Liver (tissue), 9 donors: ENCODE measurements around the gene ERC1. TPM values are rescaled to one million over a fixed set of nuclear protein-coding genes. Genes with fewer than 3 reads are reported as not detected.

Experiments
- DNase-seq: peaks from one replicate; pipeline ENCODE4 v3.0.0-alpha.2; 2017; ENCODE audit warnings: low spot score
- H3K27ac ChIP-seq, 2 donors: one replicate each; pipeline ENCODE4 v1.7.0; 2013; ENCODE audit warnings: inconsistent platforms in 2 of 2, low read length in 2 of 2, control low read depth in 1 of 2, low read depth in 1 of 2, mild to moderate bottlenecking in 1 of 2
- H3K27me3 ChIP-seq, 4 donors: one replicate each; pipeline versions ENCODE4 v1.6.1 to v1.7.0; 2013; ENCODE audit warnings: low read length in 3 of 4, inconsistent platforms in 1 of 4, mild to moderate bottlenecking in 1 of 4, moderate library complexity in 1 of 4; ENCODE audit not compliant: control insufficient read depth in 4 of 4, insufficient read depth in 4 of 4
- H3K36me3 ChIP-seq, 4 donors: one replicate each; pipeline versions ENCODE4 v1.6.1 to v1.7.0; 2013; ENCODE audit warnings: low read length in 3 of 4, mild to moderate bottlenecking in 3 of 4, low read depth in 1 of 4, moderate library complexity in 1 of 4; ENCODE audit not compliant: control insufficient read depth in 4 of 4, insufficient read depth in 3 of 4
- H3K4me1 ChIP-seq, 4 donors: one replicate each; pipeline versions ENCODE4 v1.6.1 to v1.7.0; 2013; ENCODE audit warnings: low read length in 3 of 4, mild to moderate bottlenecking in 3 of 4, moderate library complexity in 1 of 4; ENCODE audit not compliant: control insufficient read depth in 4 of 4, insufficient read depth in 4 of 4
- H3K4me3 ChIP-seq, 3 donors: one replicate each; pipeline versions ENCODE4 v1.6.1 to v1.7.0; 2013; ENCODE audit warnings: low read length in 3 of 3, control low read depth in 1 of 3, low read depth in 1 of 3, mild to moderate bottlenecking in 1 of 3
- H3K9ac ChIP-seq, 2 donors: one replicate each; pipeline ENCODE4 v1.7.0; 2013; ENCODE audit warnings: low read length in 2 of 2, mild to moderate bottlenecking in 2 of 2, moderate library complexity in 2 of 2, control low read depth in 1 of 2, low read depth in 1 of 2
- H3K9me3 ChIP-seq, 4 donors: one replicate each; pipeline versions ENCODE4 v1.6.1 to v1.7.0; 2013; ENCODE audit warnings: low read length in 3 of 4; ENCODE audit not compliant: control insufficient read depth in 4 of 4
- EGR1 ChIP-seq, 2 donors: IDR thresholded peaks; 2 replicates each; pipeline ENCODE4 v1.6.1; 2016 to 2018; ENCODE audit warnings: antibody characterized with exemption in 2 of 2, low read depth in 2 of 2
- FOXA1 ChIP-seq: IDR thresholded peaks from 2 replicates; pipeline ENCODE4 v1.6.1; 2016; ENCODE audit warnings: antibody characterized with exemption
- FOXA2 ChIP-seq: IDR thresholded peaks from 2 replicates; pipeline ENCODE4 v1.6.1; 2016; ENCODE audit warnings: antibody characterized with exemption
- GABPA ChIP-seq, 2 donors: IDR thresholded peaks in 1 of 2; conservative IDR thresholded peaks in 1 of 2; 2 replicates each; pipeline ENCODE4 v1.6.1; 2016; ENCODE audit warnings: antibody characterized with exemption in 2 of 2, mild to moderate bottlenecking in 1 of 2, moderate library complexity in 1 of 2
- HNF4A ChIP-seq, 2 donors: conservative IDR thresholded peaks; 2 replicates each; pipeline ENCODE4 v1.6.1; 2016; ENCODE audit warnings: antibody characterized with exemption in 2 of 2, mild to moderate bottlenecking in 2 of 2
- HNF4G ChIP-seq: IDR thresholded peaks from 2 replicates; pipeline ENCODE4 v1.6.1; 2016; ENCODE audit warnings: antibody characterized with exemption
- JUND ChIP-seq, 2 donors: IDR thresholded peaks; 2 replicates each; pipeline ENCODE4 v1.6.1; 2016; ENCODE audit warnings: antibody characterized with exemption in 2 of 2
- NR2F2 ChIP-seq: IDR thresholded peaks from 2 replicates; pipeline ENCODE4 v1.6.1; 2016; ENCODE audit warnings: antibody characterized with exemption
- RAD21 ChIP-seq, 2 donors: IDR thresholded peaks; 2 replicates each; pipeline ENCODE4 v1.6.1; 2016; ENCODE audit warnings: antibody characterized with exemption in 2 of 2, mild to moderate bottlenecking in 2 of 2
- REST ChIP-seq: IDR thresholded peaks from 2 replicates; pipeline ENCODE4 v1.6.1; 2016; ENCODE audit warnings: antibody characterized with exemption, mild to moderate bottlenecking
- RXRA ChIP-seq, 2 donors: IDR thresholded peaks; 2 replicates each; pipeline ENCODE4 v1.6.1; 2017 to 2018; ENCODE audit warnings: antibody characterized with exemption in 2 of 2, mild to moderate bottlenecking in 1 of 2
- SP1 ChIP-seq: IDR thresholded peaks from 2 replicates; pipeline ENCODE4 v1.6.1; 2018; ENCODE audit warnings: antibody characterized with exemption, mild to moderate bottlenecking
- TAF1 ChIP-seq: conservative IDR thresholded peaks from 2 replicates; pipeline ENCODE4 v1.6.1; 2016; ENCODE audit warnings: antibody characterized with exemption, mild to moderate bottlenecking
- WGBS: extraction: QIAGEN DNeasy Blood & Tissue Kit; methylation state at CpG from one replicate; pipeline ENCODE4 v1.1.7; 2013; 5-methylcytosine and 5-hydroxymethylcytosine counted together
- polyA plus RNA-seq, 2 donors: library from polyadenylated mRNA; stranded (reverse) in 1 of 2; unstranded in 1 of 2; fragments of 200-250 nt in 1 of 2; fragments of >200 nt in 1 of 2; fragmentation: Nextera tagmentation in 1 of 2; extraction: Ambion mirVana in 1 of 2; gene quantifications; one replicate each; pipeline versions ENCODE4 v1.2.1 to v1.2.3, GENCODE V29; 2013 to 2015
- total RNA-seq, 2 donors: library from RNA; depleted of rRNA; stranded (reverse); fragments of >200 nt; gene quantifications; one replicate each; pipeline ENCODE4 v1.2.3, GENCODE V29; 2014
- TF ChIP-seq, protein P1 (sequence below): IDR thresholded peaks from 2 replicates; pipeline ENCODE4 v1.6.1; 2016; ENCODE audit warnings: antibody characterized with exemption
- TF ChIP-seq, protein P2 (sequence below): IDR thresholded peaks from 2 replicates; pipeline ENCODE4 v1.6.1; 2016; ENCODE audit warnings: antibody characterized with exemption
- donor health status: healthy.
- donor health status: healthy.
- donor health status: healthy.
- donor health status: healthy.
- donor health status: healthy.

Gene ERC1
- total and polyA plus RNA-seq, 4 donors: 6.2 to 50.2 (median 10.3) TPM

GRCh38 chr12:1058423-1058822 lies 67.4 kb downstream of the ERC1 start (continued):
- TF ChIP-seq SP1 (no peak), HNF4G (no peak), FOXA1 (no peak), HNF4A (conservative IDR thresholded peaks at IDR 0.05) (no peak)
- TF ChIP-seq, protein P1, sequence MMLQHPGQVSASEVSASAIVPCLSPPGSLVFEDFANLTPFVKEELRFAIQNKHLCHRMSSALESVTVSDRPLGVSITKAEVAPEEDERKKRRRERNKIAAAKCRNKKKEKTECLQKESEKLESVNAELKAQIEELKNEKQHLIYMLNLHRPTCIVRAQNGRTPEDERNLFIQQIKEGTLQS: no peak

DNA sequence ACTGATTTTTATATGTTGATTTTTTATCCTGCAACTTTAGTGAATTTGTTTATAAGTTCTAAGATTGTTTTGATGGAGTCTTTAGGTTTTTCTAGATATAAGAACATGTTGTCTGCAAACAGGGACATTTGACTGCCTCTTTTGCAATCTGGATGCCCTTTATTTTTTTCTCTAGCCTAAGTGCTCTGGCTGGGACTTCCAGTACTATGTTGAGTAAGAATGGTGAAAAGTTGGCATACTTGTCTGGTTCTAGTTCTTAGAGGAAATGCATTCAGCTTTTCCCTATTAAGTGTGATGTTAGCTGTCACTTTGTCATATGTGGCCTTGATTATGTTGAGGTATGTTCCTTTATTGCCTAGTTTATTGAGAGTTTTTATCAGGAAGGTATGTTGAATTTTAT lies 68.1 kb downstream of the ERC1 start:
- Histone ChIP-seq H3K4me1 (peaks cover 4 to 10% (median 7%) of the 10 kb centered on the region in 4 donors), H3K36me3 (no peaks in the 10 kb centered on the region), H3K27ac (no peak overlapping the region), H3K27me3 (no peaks in the 10 kb centered on the region), H3K9ac (no peak overlapping the region), H3K4me3 (no peak overlapping the region), H3K9me3 (no peaks in the 10 kb centered on the region)
- TF ChIP-seq, protein P2, sequence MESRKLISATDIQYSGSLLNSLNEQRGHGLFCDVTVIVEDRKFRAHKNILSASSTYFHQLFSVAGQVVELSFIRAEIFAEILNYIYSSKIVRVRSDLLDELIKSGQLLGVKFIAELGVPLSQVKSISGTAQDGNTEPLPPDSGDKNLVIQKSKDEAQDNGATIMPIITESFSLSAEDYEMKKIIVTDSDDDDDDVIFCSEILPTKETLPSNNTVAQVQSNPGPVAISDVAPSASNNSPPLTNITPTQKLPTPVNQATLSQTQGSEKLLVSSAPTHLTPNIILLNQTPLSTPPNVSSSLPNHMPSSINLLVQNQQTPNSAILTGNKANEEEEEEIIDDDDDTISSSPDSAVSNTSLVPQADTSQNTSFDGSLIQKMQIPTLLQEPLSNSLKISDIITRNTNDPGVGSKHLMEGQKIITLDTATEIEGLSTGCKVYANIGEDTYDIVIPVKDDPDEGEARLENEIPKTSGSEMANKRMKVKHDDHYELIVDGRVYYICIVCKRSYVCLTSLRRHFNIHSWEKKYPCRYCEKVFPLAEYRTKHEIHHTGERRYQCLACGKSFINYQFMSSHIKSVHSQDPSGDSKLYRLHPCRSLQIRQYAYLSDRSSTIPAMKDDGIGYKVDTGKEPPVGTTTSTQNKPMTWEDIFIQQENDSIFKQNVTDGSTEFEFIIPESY: no peak
- TF ChIP-seq REST (no peak), HNF4G (no peak), GABPA (IDR thresholded peaks at IDR 0.05 in 1 of 2, conservative IDR thresholded peaks at IDR 0.05 in 1 of 2) (no peak), EGR1 (IDR thresholded peaks at IDR 0.05; ENCODE audit: low read depth in 2 of 2) (no peak), RAD21 (IDR thresholded peaks at IDR 0.05) (no peak), JUND (IDR thresholded peaks at IDR 0.05) (no peak), SP1 (no peak), NR2F2 (no peak), RXRA (IDR thresholded peaks at IDR 0.05) (no peak), FOXA2 (no peak)
- TF ChIP-seq, protein P1: no peak
- no peak for DNase-seq

- Histone ChIP-seq H3K27me3 (no peaks in the 10 kb centered on the region), H3K4me1 (no peaks in the 10 kb centered on the region), H3K9me3 (peaks cover 0 to 5% (median 0%) of the 10 kb centered on the region in 4 donors), H3K9ac (no peak overlapping the region), H3K36me3 (no peaks in the 10 kb centered on the region), H3K4me3 (no peak overlapping the region), H3K27ac (no peak overlapping the region)
- 100% methylated on average over 1 of the region's 1 CpG for WGBS
- TF ChIP-seq JUND (IDR thresholded peaks at IDR 0.05) (no peak), TAF1 (no peak), GABPA (IDR thresholded peaks at IDR 0.05 in 1 of 2, conservative IDR thresholded peaks at IDR 0.05 in 1 of 2) (no peak), RXRA (IDR thresholded peaks at IDR 0.05) (no peak), SP1 (no peak), FOXA2 (no peak), RAD21 (IDR thresholded peaks at IDR 0.05) (no peak)
- DNase-seq: no peak
These were observed 72.8 kb downstream of the ERC1 start for GRCh38 chr12:1063852-1064251.
